DOHH2 (cell line): ENCODE data around the gene MOV10L1.

ENCODE experiments used
- CTCF ChIP-seq: fragments of 200-600 bp; sonication (generic); IDR thresholded peaks from one replicate; pipeline ENCODE4 v1.5.1; 2014; ENCODE audit warnings: antibody characterized with exemption, mild to moderate bottlenecking, low read depth, low read length; ENCODE audit not compliant: poor library complexity, severe bottlenecking
- EZH2phosphoT487 ChIP-seq: fragments of 200-600 bp; sonication (generic); IDR thresholded peaks from 2 replicates; pipeline ENCODE4 v1.6.1; 2017; ENCODE audit warnings: borderline replicate concordance, mild to moderate bottlenecking, antibody characterized with exemption, low read length, moderate library complexity, mixed read lengths

DNA sequence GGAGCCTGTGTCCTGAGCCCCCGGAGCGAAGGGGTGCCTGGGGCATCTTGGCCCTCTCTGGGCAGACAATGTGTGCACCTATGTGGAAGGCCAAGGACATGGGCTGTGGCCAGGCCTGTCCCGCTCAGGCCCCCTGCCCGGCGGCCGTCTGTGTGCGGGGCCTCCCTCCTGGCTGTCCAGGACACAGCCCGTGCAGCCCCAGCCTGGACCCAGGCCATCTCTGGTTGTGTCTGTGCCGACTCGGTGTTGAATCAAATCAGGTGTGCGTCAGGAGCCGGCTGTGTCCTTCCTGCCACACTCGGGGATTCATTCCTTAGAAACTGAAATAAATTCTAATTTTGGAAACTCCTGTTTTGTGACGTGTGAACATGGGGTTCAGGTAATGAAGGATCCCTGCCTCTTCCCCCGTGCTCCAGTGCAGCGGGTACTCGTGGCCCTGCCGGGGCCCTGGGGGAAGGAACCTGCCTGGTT, 109.5 kb downstream of the MOV10L1 start:
- TF ChIP-seq CTCF (no peak), EZH2phosphoT487 (no peak)
